HepG2 (cell line): ENCODE data around the gene C19orf47. TPM values are rescaled to one million over a fixed set of nuclear protein-coding genes. Genes with fewer than 3 reads are reported as not detected.

ENCODE experiments used
- ATAC-seq: fragments of 200-7000 bp; cut with Tn5 transposase; 3 replicates; pipeline ENCODE4 v1.9.1; 2020; ENCODE audit warnings: mild to moderate bottlenecking, moderate library complexity
- BruUV-seq: library from RNA; stranded (reverse); fragments of 400-500 nt; replicated peaks from 2 replicates; lab custom pipeline; 2021; lab: Mats Ljungman, UMichigan
- CTCF ChIA-PET: fragments of 300-600 bp; formaldehyde crosslinking; extraction: SDS; loops from one replicate; lab custom pipeline; 2021; ENCODE audit warnings: low total read pairs, inconsistent platforms, low intra/inter-chr PET ratio; lab: Yijun Ruan, JAX
- POLR2A ChIA-PET: fragments of 350-600 bp; sonication (Branson Sonifier 250); formaldehyde crosslinking; loops from one replicate; lab custom pipeline; 2020; ENCODE audit warnings: antibody characterized with exemption, inconsistent platforms; lab: Yijun Ruan, JAX
- DNase-seq: peaks from one replicate; pipeline ENCODE4 v3.0.0-alpha.2; 2015; ENCODE audit warnings: low spot score
- FAIRE-seq: peaks from 3 replicates; lab custom pipeline; 2011; peaks lifted over from hg19 to GRCh38; lab: Jason Lieb, UNC
- H2AFZ ChIP-seq: one replicate; pipeline ENCODE4 v1.6.1; 2011; ENCODE audit warnings: low read length, inconsistent platforms
- H3K27ac ChIP-seq: fragments of 300-600 bp; 3 replicates; pipeline ENCODE4 v1.8.0; 2011; ENCODE audit warnings: mixed run types, mild to moderate bottlenecking, mixed read lengths, low read length, inconsistent platforms; ENCODE audit not compliant: insufficient read depth; ENCODE audit errors: extremely low read length
- H3K27me3 ChIP-seq, 2 experiments: fragments of 200-600 bp in 1 of 2; 2 replicates in 1 of 2; 3 replicates in 1 of 2; pipeline versions ENCODE4 v1.6.0 to v1.8.0; 2011; ENCODE audit warnings: low read length in 2 of 2, mild to moderate bottlenecking in 2 of 2, moderate library complexity in 2 of 2, inconsistent platforms in 1 of 2; ENCODE audit not compliant: insufficient read depth in 2 of 2, control insufficient read depth in 1 of 2
- H3K36me3 ChIP-seq, 2 experiments: fragments of 200-600 bp in 1 of 2; replicated peaks in 1 of 2; 2 replicates in 1 of 2; 3 replicates in 1 of 2; pipeline versions ENCODE4 v1.5.1 to v1.8.0; 2011; ENCODE audit warnings: low read length in 2 of 2, inconsistent platforms in 1 of 2; ENCODE audit not compliant: insufficient read depth in 2 of 2, control insufficient read depth in 1 of 2
- H3K4me1 ChIP-seq: 2 replicates; pipeline ENCODE4 v1.5.1; 2012; ENCODE audit warnings: low read length, inconsistent platforms; ENCODE audit not compliant: insufficient read depth
- H3K4me2 ChIP-seq: 2 replicates; pipeline ENCODE4 v1.6.0; 2011; ENCODE audit warnings: low read depth, low read length, inconsistent platforms
- H3K4me3 ChIP-seq, 3 experiments: fragments of 200-600 bp in 1 of 3; sonication (generic), shearing (Covaris generic) in 1 of 3; replicated peaks in 1 of 3; 2 replicates each; pipeline ENCODE4 v1.5.1; 2011 to 2016; ENCODE audit warnings: low read length in 3 of 3, inconsistent platforms in 2 of 3, low read depth in 2 of 3, mild to moderate bottlenecking in 2 of 3, control low read depth in 1 of 3, mixed read lengths in 1 of 3; ENCODE audit not compliant: insufficient read depth in 1 of 3
- H3K79me2 ChIP-seq: one replicate; pipeline ENCODE4 v1.6.1; 2011; ENCODE audit warnings: low read length, inconsistent platforms; ENCODE audit not compliant: insufficient read depth
- H3K9ac ChIP-seq: 2 replicates; pipeline ENCODE4 v1.6.0; 2011; ENCODE audit warnings: mild to moderate bottlenecking, low read depth, low read length, inconsistent platforms; ENCODE audit not compliant: insufficient read depth
- H3K9me3 ChIP-seq: 2 replicates; pipeline ENCODE4 v1.5.1; 2012; ENCODE audit warnings: mild to moderate bottlenecking, low read length
- H4K20me1 ChIP-seq: 2 replicates; pipeline ENCODE4 v1.6.0; 2011; ENCODE audit warnings: inconsistent platforms, mild to moderate bottlenecking, low read length, moderate library complexity; ENCODE audit not compliant: insufficient read depth
- GTF3A ChIP-seq: sonication (generic); formaldehyde crosslinking; conservative IDR thresholded peaks from 2 replicates; pipeline ENCODE4 v1.4.0; 2020; ENCODE audit warnings: mild to moderate bottlenecking, missing genetic modification reagents
- HOXA7 ChIP-seq: sonication (generic); formaldehyde crosslinking; IDR thresholded peaks from 2 replicates; pipeline ENCODE4 v1.8.1; 2022; ENCODE audit warnings: mild to moderate bottlenecking, missing genetic modification reagents, moderate library complexity
- HOXA9 ChIP-seq: sonication (generic); formaldehyde crosslinking; IDR thresholded peaks from 2 replicates; pipeline ENCODE4 v1.8.1; 2022; ENCODE audit warnings: missing genetic modification reagents, mild to moderate bottlenecking, moderate library complexity, borderline replicate concordance
- MAF1 ChIP-seq: sonication (generic); formaldehyde crosslinking; IDR thresholded peaks from 2 replicates; pipeline ENCODE4 v1.5.0; 2020; ENCODE audit warnings: missing genetic modification reagents, borderline replicate concordance
- PTBP1 ChIP-seq: fragments of 200-400 bp; formaldehyde crosslinking; IDR thresholded peaks from 2 replicates; pipeline ENCODE4 v1.6.1; 2018; ENCODE audit warnings: low read length, low read depth; ENCODE audit not compliant: poor library complexity, severe bottlenecking
- RBFOX2 ChIP-seq: fragments of 200-400 bp; formaldehyde crosslinking; IDR thresholded peaks from 2 replicates; pipeline ENCODE4 v1.6.1; 2017; ENCODE audit warnings: low read depth, mild to moderate bottlenecking, low read length
- TRAFD1 ChIP-seq: sonication (generic); formaldehyde crosslinking; IDR thresholded peaks from 2 replicates; pipeline ENCODE4 v1.5.1; 2020; ENCODE audit warnings: missing genetic modification reagents, mild to moderate bottlenecking, borderline replicate concordance
- USF2 ChIP-seq, 2 experiments: sonication (generic) in 1 of 2; formaldehyde crosslinking in 1 of 2; IDR thresholded peaks; 2 replicates each; pipeline versions ENCODE4 v1.5.1 to v1.6.1; 2011 to 2020; ENCODE audit warnings: borderline replicate concordance in 1 of 2, low read depth in 1 of 2, low read length in 1 of 2, mild to moderate bottlenecking in 1 of 2, missing genetic modification reagents in 1 of 2, moderate library complexity in 1 of 2
- ZFAT ChIP-seq: sonication (generic); formaldehyde crosslinking; conservative IDR thresholded peaks from 2 replicates; pipeline ENCODE4 v1.8.1; 2023; ENCODE audit warnings: missing genetic modification reagents, inconsistent platforms
- ZFP37 ChIP-seq: sonication (generic); formaldehyde crosslinking; IDR thresholded peaks from 2 replicates; pipeline ENCODE4 v1.4.0; 2020; ENCODE audit warnings: missing genetic modification reagents, borderline replicate concordance
- ZNF513 ChIP-seq: sonication (generic); formaldehyde crosslinking; conservative IDR thresholded peaks from 2 replicates; pipeline ENCODE4 v1.5.0; 2020; ENCODE audit warnings: missing genetic modification reagents
- ZNF766 ChIP-seq: sonication (generic); formaldehyde crosslinking; IDR thresholded peaks from 2 replicates; pipeline ENCODE4 v1.5.0; 2020; ENCODE audit warnings: missing genetic modification reagents, borderline replicate concordance
- ZNF891 ChIP-seq: sonication (generic); formaldehyde crosslinking; IDR thresholded peaks from 2 replicates; pipeline ENCODE4 v1.5.0; 2020; ENCODE audit warnings: mild to moderate bottlenecking, missing genetic modification reagents
- WGBS: methylation state at CpG from one replicate; pipeline ENCODE4 v1.1.6; 2017; ENCODE audit warnings: low lambda C conversion rate; 5-methylcytosine and 5-hydroxymethylcytosine counted together
- in situ Hi-C: cut with HindIII; loops from 2 replicates; pipeline ENCODE4 v1.10.0; 2017; ENCODE audit warnings: low pct_unique_long_range_greater_than_20kb; ENCODE audit not compliant: extremely low pct_ligation_motif_present
- intact Hi-C: fragments of 100-400 bp; cut with micrococcal nuclease; formaldehyde crosslinking; loops from one replicate; pipeline ENCODE4 v1.10.0; 2022; ENCODE audit not compliant: unreplicated experiment
- polyA plus RNA-seq, 8 experiments: library from polyadenylated mRNA; depleted of rRNA in 3 of 8; stranded (reverse) in 7 of 8; unstranded in 1 of 8; fragments of >200 nt; fragmentation: Illumina TruSeq in 4 of 8; extraction: Trizol in 4 of 8; gene quantifications; 2 replicates each; pipeline versions ENCODE4 v1.2.1 to v1.2.3, GENCODE V29; 2011 to 2016; ENCODE audit warnings: low read depth in 4 of 8, missing spikeins in 1 of 8, mixed read lengths in 1 of 8; ENCODE audit not compliant: insufficient read depth in 1 of 8
- total RNA-seq, 5 experiments: library from RNA; depleted of rRNA; stranded (reverse); fragments of >200 nt; fragmentation: Illumina TruSeq; extraction: Trizol; gene quantifications; 2 replicates each; pipeline ENCODE4 v1.2.3, GENCODE V29; 2016; ENCODE audit warnings: low read depth in 1 of 5
- TF ChIP-seq, protein P1 (sequence below): sonication (generic); formaldehyde crosslinking; IDR thresholded peaks from 2 replicates; pipeline ENCODE4 v1.4.0; 2020; ENCODE audit warnings: missing genetic modification reagents

C19orf47 gene
- total and polyA plus RNA-seq, 2 of the 13 experiments (the other 11 are each of a cell fraction or from before 2014, with no cell fraction given), result 8.1 to 10.6 TPM

- POLR2A ChIA-PET, result no interaction called here
- no peak overlapping the region for H3K9ac ChIP-seq
- TF ChIP-seq ZFAT (CRISPR knock-in tag) (no peak), PTBP1 (no peak), MAF1 (CRISPR knock-in tag) (no peak), HOXA9 (CRISPR knock-in tag) (no peak), GTF3A (no peak), TRAFD1 (CRISPR knock-in tag) (no peak), USF2 (IDR thresholded peaks at IDR 0.05; ENCODE audit: low read depth, low read length) (no peak), USF2 (CRISPR knock-in tag; IDR thresholded peaks at IDR 0.05; ENCODE audit: borderline replicate concordance) (no peak), ZNF891 (CRISPR knock-in tag) (no peak), ZFP37 (CRISPR knock-in tag) (no peak), RBFOX2 (no peak), HOXA7 (CRISPR knock-in tag) (no peak), ZNF766 (CRISPR knock-in tag) (no peak), ZNF513 (CRISPR knock-in tag) (no peak)
- TF ChIP-seq, protein P1, sequence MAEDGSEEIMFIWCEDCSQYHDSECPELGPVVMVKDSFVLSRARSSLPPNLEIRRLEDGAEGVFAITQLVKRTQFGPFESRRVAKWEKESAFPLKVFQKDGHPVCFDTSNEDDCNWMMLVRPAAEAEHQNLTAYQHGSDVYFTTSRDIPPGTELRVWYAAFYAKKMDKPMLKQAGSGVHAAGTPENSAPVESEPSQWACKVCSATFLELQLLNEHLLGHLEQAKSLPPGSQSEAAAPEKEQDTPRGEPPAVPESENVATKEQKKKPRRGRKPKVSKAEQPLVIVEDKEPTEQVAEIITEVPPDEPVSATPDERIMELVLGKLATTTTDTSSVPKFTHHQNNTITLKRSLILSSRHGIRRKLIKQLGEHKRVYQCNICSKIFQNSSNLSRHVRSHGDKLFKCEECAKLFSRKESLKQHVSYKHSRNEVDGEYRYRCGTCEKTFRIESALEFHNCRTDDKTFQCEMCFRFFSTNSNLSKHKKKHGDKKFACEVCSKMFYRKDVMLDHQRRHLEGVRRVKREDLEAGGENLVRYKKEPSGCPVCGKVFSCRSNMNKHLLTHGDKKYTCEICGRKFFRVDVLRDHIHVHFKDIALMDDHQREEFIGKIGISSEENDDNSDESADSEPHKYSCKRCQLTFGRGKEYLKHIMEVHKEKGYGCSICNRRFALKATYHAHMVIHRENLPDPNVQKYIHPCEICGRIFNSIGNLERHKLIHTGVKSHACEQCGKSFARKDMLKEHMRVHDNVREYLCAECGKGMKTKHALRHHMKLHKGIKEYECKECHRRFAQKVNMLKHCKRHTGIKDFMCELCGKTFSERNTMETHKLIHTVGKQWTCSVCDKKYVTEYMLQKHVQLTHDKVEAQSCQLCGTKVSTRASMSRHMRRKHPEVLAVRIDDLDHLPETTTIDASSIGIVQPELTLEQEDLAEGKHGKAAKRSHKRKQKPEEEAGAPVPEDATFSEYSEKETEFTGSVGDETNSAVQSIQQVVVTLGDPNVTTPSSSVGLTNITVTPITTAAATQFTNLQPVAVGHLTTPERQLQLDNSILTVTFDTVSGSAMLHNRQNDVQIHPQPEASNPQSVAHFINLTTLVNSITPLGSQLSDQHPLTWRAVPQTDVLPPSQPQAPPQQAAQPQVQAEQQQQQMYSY (CRISPR knock-in tag), result no peak
- TF ChIP-seq, all 625 proteins: peak for 0
- intact Hi-C loops, result loop anchor here (5.0 kb wide), 1 partner anchor 82 kb away; no protein-coding TSS in a partner anchor
- Histone ChIP-seq H4K20me1 (no peaks in the 10 kb centered on the region), H3K27me3 (peaks cover 3 to 12% of the 10 kb centered on the region in 2 experiments; a peak in 3 of 5 replicates), H3K36me3 (no peaks in the 10 kb centered on the region), H3K79me2 (no peaks in the 10 kb centered on the region), H3K9me3 (no peaks in the 10 kb centered on the region), H3K4me1 (peaks cover 6% of the 10 kb centered on the region; the same call in 1 of the 2 replicates), H2AFZ (no peak overlapping the region), H3K4me3 (no peak overlapping the region), H3K4me2 (no peak overlapping the region), H3K27ac (no peak overlapping the region)
- DNase-seq (no peak), FAIRE-seq (no peak), ATAC-seq (no peak)
- 87% methylated on average over 17 of the region's 33 CpGs for WGBS
- in situ Hi-C loops, result no loop called here
- CTCF ChIA-PET, result no interaction called here
- no TSS peak for BruUV-seq
Measured at GRCh38 chr19:40389404-40390083, 41.3 kb upstream of the C19orf47 start.
